Measurements from ENCODE around the gene RIPOR3.

GRCh38 chr20:50682065-50682464 lies 9.3 kb downstream of the RIPOR3 start:
- TF ChIP-seq CTCF (optimal IDR thresholded peaks at IDR 0.05 in 1 of 3, IDR thresholded peaks at IDR 0.05 in 1 of 3, conservative IDR thresholded peaks at IDR 0.05 in 1 of 3; ENCODE audit: extremely low read depth in 1 of 3, insufficient read depth in 2 of 3, low read length in 3 of 3): no peak
- no peak for TF ChIP-seq EZH2 (IDR thresholded peaks at IDR 0.05; ENCODE audit: low read length)
